WTC11 (cell line): Measurements from ENCODE around the gene DHX9. TPM values are rescaled to one million over a fixed set of nuclear protein-coding genes. Genes with fewer than 3 reads are reported as not detected.

Experiments used
- AFF4 ChIP-seq: sonication (generic); formaldehyde crosslinking; IDR thresholded peaks from 2 replicates; pipeline ENCODE4 v1.8.1; 2023; ENCODE audit warnings: mild to moderate bottlenecking, missing genetic modification reagents, borderline replicate concordance
- ATF2 ChIP-seq: sonication (generic); formaldehyde crosslinking; IDR thresholded peaks from 2 replicates; pipeline ENCODE4 v1.8.1; 2022; ENCODE audit warnings: low read depth, missing genetic modification reagents, borderline replicate concordance
- ATF3 ChIP-seq: sonication (generic); formaldehyde crosslinking; conservative IDR thresholded peaks from 2 replicates; pipeline ENCODE4 v1.8.1; 2022; ENCODE audit warnings: mild to moderate bottlenecking, missing genetic modification reagents
- CREM ChIP-seq: sonication (generic); formaldehyde crosslinking; IDR thresholded peaks from 2 replicates; pipeline ENCODE4 v1.8.1; 2022; ENCODE audit warnings: mild to moderate bottlenecking, missing genetic modification reagents, moderate library complexity
- EMX1 ChIP-seq: fragments of 250-450 bp; sonication (Bioruptor Pico); IDR thresholded peaks from 2 replicates; pipeline ENCODE4 v1.8.0; 2021; ENCODE audit warnings: mild to moderate bottlenecking
- ERG ChIP-seq: fragments of 250-450 bp; sonication (Bioruptor Pico); IDR thresholded peaks from 2 replicates; pipeline ENCODE4 v1.8.0; 2021; ENCODE audit warnings: mild to moderate bottlenecking
- ESRRA ChIP-seq: sonication (generic); formaldehyde crosslinking; IDR thresholded peaks from 2 replicates; pipeline ENCODE4 v1.8.1; 2022; ENCODE audit warnings: mild to moderate bottlenecking, missing genetic modification reagents, borderline replicate concordance
- FOXK1 ChIP-seq: sonication (generic); formaldehyde crosslinking; IDR thresholded peaks from 2 replicates; pipeline ENCODE4 v1.8.0; 2022; ENCODE audit warnings: mild to moderate bottlenecking, moderate library complexity, missing genetic modification reagents
- HMGXB4 ChIP-seq: sonication (generic); formaldehyde crosslinking; IDR thresholded peaks from 2 replicates; pipeline ENCODE4 v1.8.1; 2023; ENCODE audit warnings: mild to moderate bottlenecking, moderate library complexity, missing genetic modification reagents
- IRF1 ChIP-seq: sonication (generic); formaldehyde crosslinking; IDR thresholded peaks from 2 replicates; pipeline ENCODE4 v1.8.0; 2023; ENCODE audit warnings: missing genetic modification reagents
- JUN ChIP-seq: sonication (generic); formaldehyde crosslinking; IDR thresholded peaks from 2 replicates; pipeline ENCODE4 v1.8.0; 2023; ENCODE audit warnings: mild to moderate bottlenecking, missing genetic modification reagents
- KAT7 ChIP-seq: sonication (generic); formaldehyde crosslinking; IDR thresholded peaks from 2 replicates; pipeline ENCODE4 v1.8.1; 2023; ENCODE audit warnings: missing genetic modification reagents, mild to moderate bottlenecking, borderline replicate concordance
- MAX ChIP-seq: sonication (generic); formaldehyde crosslinking; IDR thresholded peaks from 2 replicates; pipeline ENCODE4 v1.8.0; 2022; ENCODE audit warnings: mild to moderate bottlenecking, missing genetic modification reagents
- NR1H2 ChIP-seq: sonication (generic); formaldehyde crosslinking; IDR thresholded peaks from 2 replicates; pipeline ENCODE4 v1.9.0; 2021; ENCODE audit warnings: mild to moderate bottlenecking, moderate library complexity, missing genetic modification reagents
- SP1 ChIP-seq: sonication (generic); formaldehyde crosslinking; conservative IDR thresholded peaks from 2 replicates; pipeline ENCODE4 v1.8.1; 2022; ENCODE audit warnings: missing genetic modification reagents
- TEAD1 ChIP-seq: sonication (generic); formaldehyde crosslinking; IDR thresholded peaks from 2 replicates; pipeline ENCODE4 v1.8.0; 2022; ENCODE audit warnings: mild to moderate bottlenecking, missing genetic modification reagents
- TP53 ChIP-seq: sonication (generic); formaldehyde crosslinking; IDR thresholded peaks from 2 replicates; pipeline ENCODE4 v1.8.1; 2023; ENCODE audit warnings: mild to moderate bottlenecking, missing genetic modification reagents
- ZMAT4 ChIP-seq: fragments of 250-450 bp; sonication (Bioruptor Pico); IDR thresholded peaks from 2 replicates; pipeline ENCODE4 v1.9.0; 2021; ENCODE audit warnings: mild to moderate bottlenecking
- ZNF232 ChIP-seq: sonication (generic); formaldehyde crosslinking; IDR thresholded peaks from 2 replicates; pipeline ENCODE4 v1.8.0; 2022; ENCODE audit warnings: mild to moderate bottlenecking, missing genetic modification reagents
- total RNA-seq: library from RNA; stranded (reverse); gene quantifications from 3 replicates; pipeline ENCODE4 v1.2.3, GENCODE V29; 2021

The DHX9 gene
- total RNA-seq, 1 experiment from 2014 or later: 280 TPM

GRCh38 chr1:182839209-182840066 lies at the start of gene DHX9 (continued):
- no peak for TF ChIP-seq ZMAT4 (CRISPR knock-in tag)
- TF ChIP-seq EMX1 (CRISPR knock-in tag): no peak
- peak; percentile 77 for TF ChIP-seq MAX (CRISPR knock-in tag)
- 0 out of 2 replicates have a peak, but pooled peaks have one; percentile 66 for TF ChIP-seq IRF1
- TF ChIP-seq TEAD1: peak; percentile 81; the same call in 1 of the 2 replicates
- TF ChIP-seq NR1H2 (CRISPR knock-in tag): no peak
- TF ChIP-seq ATF2 (CRISPR knock-in tag): no peak
- peak; percentile 86; the same call in 1 of the 2 replicates for TF ChIP-seq TP53
- TF ChIP-seq KAT7: 0 out of 2 replicates have a peak, but pooled peaks have one; percentile 62
- TF ChIP-seq ESRRA (CRISPR knock-in tag): no peak; the same call in 1 of the 2 replicates
- no peak for TF ChIP-seq ZNF232 (CRISPR knock-in tag)
- TF ChIP-seq HMGXB4: peak; percentile 95
- TF ChIP-seq AFF4 (CRISPR knock-in tag): no peak
- no peak for TF ChIP-seq ATF3 (CRISPR knock-in tag)
- TF ChIP-seq CREM (CRISPR knock-in tag): peak; percentile 80
- no peak; the same call in 1 of the 2 replicates for TF ChIP-seq JUN (CRISPR knock-in tag)
- peak; percentile 85 for TF ChIP-seq SP1 (CRISPR knock-in tag)
- peak; percentile 75; the same call in 1 of the 2 replicates for TF ChIP-seq ERG (CRISPR knock-in tag)
- TF ChIP-seq FOXK1: peak; percentile 54; the same call in 1 of the 2 replicates
